HG03097 (cell line): ENCODE measurements around the gene C5AR1.
"Not testable (repeated sequence)": the region's sequence is repeated elsewhere in the genome, so short reads cannot be mapped to it uniquely, and the experiment has no call there.

Experiments used
- ATAC-seq: cut with Tn5 transposase; IDR thresholded peaks from one replicate; pipeline ENCODE4 v1.9.1; 2021; ENCODE audit not compliant: unreplicated experiment, low FRiP score

C5AR1 gene

GRCh38 chr19:47324502-47324901 lies 14.8 kb downstream of the C5AR1 start:
- ATAC-seq, result no peak

- no peak for ATAC-seq
Measured at GRCh38 chr19:47330466-47330869, 20.8 kb downstream of the C5AR1 start.

- ATAC-seq, result no peak
Measured at GRCh38 chr19:47331490-47331889, 21.8 kb downstream of the C5AR1 start.

GRCh38 chr19:47331931-47332547 lies 22.4 kb downstream of the C5AR1 start, which contains the start of gene C5AR2:
Gene C5AR2, plus strand, starts transcription at chr19:47332175. Its CDS starts 8,625 bp downstream, at chr19:47340800.
- ATAC-seq, result no peak

- not testable (repeated sequence) for ATAC-seq
Measured at GRCh38 chr19:47336765-47337718, 27.4 kb downstream of the C5AR1 start.

GRCh38 chr19:47339196-47339880 lies 29.7 kb downstream of the C5AR1 start:
- ATAC-seq, result no peak

- ATAC-seq, result no peak
Measured at GRCh38 chr19:47340477-47341208, 31.0 kb downstream of the C5AR1 start.

- ATAC-seq, result no peak
Measured at GRCh38 chr19:47341734-47342133, 32.1 kb downstream of the C5AR1 start.

- ATAC-seq, result no peak
Measured at GRCh38 chr19:47343194-47343802, 33.6 kb downstream of the C5AR1 start.

GRCh38 chr19:47344425-47344824 lies 34.8 kb downstream of the C5AR1 start:
- ATAC-seq, result no peak

- ATAC-seq, result not testable (repeated sequence)
Measured at GRCh38 chr19:47346024-47346423, 36.4 kb downstream of the C5AR1 start.

GRCh38 chr19:47348819-47349795 lies 39.4 kb downstream of the C5AR1 start, which contains the start of gene DHX34:
Gene DHX34, plus strand, starts transcription at chr19:47349315. Its CDS starts 3,716 bp downstream, at chr19:47353031.
- ATAC-seq, result peak; percentile 94

- ATAC-seq, result no peak
Measured at GRCh38 chr19:47350630-47351029, 41.0 kb downstream of the C5AR1 start.

GRCh38 chr19:47351548-47351947 lies 41.9 kb downstream of the C5AR1 start:
- ATAC-seq, result no peak

- no peak for ATAC-seq
Measured at GRCh38 chr19:47352095-47352494, 42.4 kb downstream of the C5AR1 start.

- ATAC-seq, result no peak
Measured at GRCh38 chr19:47353307-47353712, 43.6 kb downstream of the C5AR1 start.

GRCh38 chr19:47356900-47357299 lies 47.2 kb downstream of the C5AR1 start:
- no peak for ATAC-seq

- no peak for ATAC-seq
Measured at GRCh38 chr19:47357788-47358680, 48.4 kb downstream of the C5AR1 start.
